Colonic mucosa (tissue), 4 donors: ENCODE results near the gene ZNF248. TPM values are rescaled to one million over a fixed set of nuclear protein-coding genes. Genes with fewer than 3 reads are reported as not detected.
"Not testable (repeated sequence)": the region's sequence is repeated elsewhere in the genome, so short reads cannot be mapped to it uniquely, and the experiment has no call there.

Experiments used
- DNase-seq: peaks from one replicate; pipeline ENCODE4 v3.0.0-alpha.2; 2020
- H3K27ac ChIP-seq: fragments of 200-600 bp; one replicate; pipeline ENCODE4 v1.8.0; 2021
- H3K27me3 ChIP-seq: fragments of 200-600 bp; one replicate; pipeline ENCODE4 v1.8.0; 2021
- H3K36me3 ChIP-seq: fragments of 200-600 bp; one replicate; pipeline ENCODE4 v1.8.0; 2021
- H3K4me1 ChIP-seq: fragments of 200-600 bp; one replicate; pipeline ENCODE4 v1.8.0; 2021; ENCODE audit warnings: mild to moderate bottlenecking
- H3K4me3 ChIP-seq: fragments of 200-600 bp; one replicate; pipeline ENCODE4 v1.8.0; 2021
- H3K9ac ChIP-seq, 2 donors: one replicate each; pipeline ENCODE4 v1.7.0; 2013; ENCODE audit warnings: control low read depth in 2 of 2, low read depth in 2 of 2, low read length in 2 of 2
- H3K9me3 ChIP-seq: fragments of 200-600 bp; one replicate; pipeline ENCODE4 v1.8.0; 2021
- CTCF ChIP-seq: fragments of 200-600 bp; IDR thresholded peaks from one replicate; pipeline ENCODE4 v1.8.0; 2022; ENCODE audit warnings: antibody characterized with exemption, mild to moderate bottlenecking
- intact Hi-C: fragments of 100-400 bp; cut with DNase I; formaldehyde crosslinking; loops from one replicate; pipeline ENCODE4 v1.14.1; 2022
- total RNA-seq, 2 donors: library from RNA; stranded (reverse); fragmentation: NEBNext Ultra II Directional in 1 of 2; extraction: Animal tissue kit (Norgen Biotek cat#: 25700) in 1 of 2; gene quantifications; one replicate each; pipeline ENCODE4 v1.2.1, GENCODE V29; 2021
- donor health status: healthy.
- donor health status: DM: no; HTN: no; CAD: no.
- donor health status: DM: no; HTN: no; CAD: no.

Gene ZNF248
- total RNA-seq, 2 donors from 2014 or later = 7.5 to 8.2 TPM

- Histone ChIP-seq H3K9ac (no peak overlapping the region), H3K9me3 (no peaks in the 10 kb centered on the region), H3K27ac (no peak overlapping the region), H3K27me3 (no peaks in the 10 kb centered on the region), H3K36me3 (no peaks in the 10 kb centered on the region), H3K4me3 (no peak overlapping the region), H3K4me1 (no peaks in the 10 kb centered on the region)
- intact Hi-C loops = no loop called here
- TF ChIP-seq CTCF = no peak
- DNase-seq = no peak
These were observed 8.8 kb upstream of the ZNF248 start for GRCh38 chr10:37865957-37866803.

DNA sequence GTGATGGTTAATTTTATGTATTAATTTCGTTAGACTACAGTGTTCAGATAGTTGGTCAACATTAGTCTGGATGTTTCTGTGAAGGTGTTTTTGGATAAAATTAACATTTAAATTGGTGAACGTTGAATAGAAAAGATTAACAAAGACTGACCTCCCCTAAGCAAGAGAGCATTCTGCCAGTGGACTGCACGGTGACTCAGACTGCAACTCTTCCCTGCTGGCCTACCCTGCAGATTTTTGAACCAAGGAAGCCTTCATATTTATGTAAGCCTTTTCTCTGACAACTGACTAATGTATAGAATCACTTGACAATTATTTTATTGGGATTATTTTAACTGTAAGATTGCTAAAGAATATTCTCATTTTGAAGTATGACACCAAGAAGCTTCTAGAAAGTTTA is 7.9 kb upstream of the ZNF248 start:
- Histone ChIP-seq H3K9ac (no peak overlapping the region), H3K27me3 (no peaks in the 10 kb centered on the region), H3K9me3 (no peaks in the 10 kb centered on the region), H3K4me1 (no peaks in the 10 kb centered on the region), H3K36me3 (no peaks in the 10 kb centered on the region), H3K4me3 (no peak overlapping the region), H3K27ac (no peak overlapping the region)
- intact Hi-C loops = no loop called here
- TF ChIP-seq CTCF = no peak
- no peak for DNase-seq

DNA sequence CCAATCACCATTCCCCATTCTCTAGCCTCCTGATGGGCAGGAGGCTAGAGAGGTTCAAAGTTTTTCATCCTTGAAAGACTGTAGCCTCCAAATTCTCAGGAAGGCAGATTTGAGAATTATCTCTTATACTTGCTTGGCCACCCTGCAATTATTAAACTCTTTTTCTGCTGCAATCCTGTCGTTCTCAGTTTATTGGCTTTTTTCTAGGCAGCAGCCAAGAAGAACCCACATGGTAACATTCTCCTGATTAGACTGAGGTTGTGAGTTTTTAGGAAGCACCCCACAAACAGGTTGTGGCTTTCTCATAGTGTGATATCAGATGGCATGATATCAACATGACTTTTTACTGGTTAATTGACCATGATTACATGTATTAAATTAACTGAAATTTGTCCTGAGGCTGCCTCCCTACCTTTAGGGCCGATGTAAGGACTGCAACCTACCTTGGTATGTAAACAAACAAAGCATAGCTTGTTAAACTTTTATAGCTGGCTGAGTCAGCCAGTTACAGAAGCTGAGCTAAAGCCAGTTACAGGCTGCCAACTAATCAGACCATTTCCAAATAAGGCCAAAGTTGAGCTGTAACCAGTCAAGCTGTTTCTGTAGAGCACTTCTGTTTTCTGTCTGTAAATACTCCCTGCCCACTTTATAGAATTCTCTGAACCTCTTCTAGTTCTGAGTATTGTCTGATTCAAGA is 3.2 kb upstream of the ZNF248 start:
- H3K4me3 ChIP-seq = no peak overlapping the region
- intact Hi-C loops = no loop called here
- DNase-seq = peak; percentile 19
- H3K9ac ChIP-seq = no peak overlapping the region
- H3K27me3 ChIP-seq = no peaks in the 10 kb centered on the region
- H3K4me1 ChIP-seq = peaks cover 2% of the 10 kb centered on the region
- peak overlapping the region; percentile 35 for H3K27ac ChIP-seq
- no peaks in the 10 kb centered on the region for H3K36me3 ChIP-seq
- no peak for TF ChIP-seq CTCF
- H3K9me3 ChIP-seq = no peaks in the 10 kb centered on the region

DNA sequence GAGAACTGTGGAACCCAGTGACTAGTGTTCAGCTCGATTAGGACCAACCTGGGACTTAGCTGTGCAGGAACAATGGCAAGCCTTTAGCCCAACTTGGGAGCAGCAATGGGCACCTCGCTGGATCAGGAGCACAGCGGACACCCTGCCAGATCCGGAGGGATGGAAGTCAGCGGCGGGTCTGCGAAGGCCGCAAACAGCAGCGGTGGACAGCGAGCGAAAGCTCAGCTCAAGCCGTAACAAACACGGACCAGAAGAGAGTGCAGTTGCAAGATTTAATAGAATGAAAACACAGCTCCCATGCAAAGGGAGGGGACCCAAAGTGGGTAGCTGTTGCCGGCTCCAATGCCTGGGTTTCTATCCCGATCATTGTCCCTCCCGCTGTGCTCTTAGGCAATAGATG is 1.9 kb upstream of the ZNF248 start:
- H3K9ac ChIP-seq, H3K4me3 ChIP-seq, DNase-seq, H3K4me1 ChIP-seq, H3K9me3 ChIP-seq, H3K36me3 ChIP-seq, H3K27me3 ChIP-seq, H3K27ac ChIP-seq: not testable (repeated sequence)
- intact Hi-C loops = loop anchor here (5.0 to 10.0 kb wide), 2 partner anchors 118 to 236 kb away; partner anchors contain the start of genes ZNF25 and ZNF37A

DNA sequence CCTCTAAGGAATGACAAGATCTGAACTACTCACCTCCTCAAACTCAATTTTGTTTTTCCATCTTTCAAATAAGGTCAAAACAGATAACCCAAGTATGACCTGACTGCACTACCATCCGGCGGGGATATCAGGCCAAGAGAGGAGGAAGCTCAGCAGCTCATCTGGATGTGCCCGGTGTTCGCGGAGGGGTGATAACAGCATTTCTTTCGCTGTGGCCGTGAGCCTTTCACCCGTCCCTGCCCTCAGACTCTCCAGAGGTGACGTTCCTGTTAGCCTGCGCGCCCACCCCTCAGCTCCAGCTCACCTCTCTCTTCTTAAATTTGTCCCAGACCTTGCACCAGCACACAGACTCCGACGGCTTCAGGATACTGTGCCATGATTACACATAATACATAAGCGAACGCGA is 526 bp downstream of the ZNF248 start:
- Histone ChIP-seq H3K9ac (peak overlapping the region; percentile 91 to 98), H3K9me3 (no peaks in the 10 kb centered on the region), H3K4me1 (peaks cover 5% of the 10 kb centered on the region), H3K27me3 (no peaks in the 10 kb centered on the region), H3K27ac (peak overlapping the region; percentile 100), H3K4me3 (peak overlapping the region; percentile 94), H3K36me3 (no peaks in the 10 kb centered on the region)
- intact Hi-C loops = loop anchor here (5.0 to 10.0 kb wide), 2 partner anchors 120 to 238 kb away; partner anchors contain the start of genes ZNF25 and ZNF37A
- peak; percentile 40 for DNase-seq
- TF ChIP-seq CTCF = no peak
